Keratinocyte (primary cell): Measurements from ENCODE around the gene CBR3. TPM values are rescaled to one million over a fixed set of nuclear protein-coding genes. Genes with fewer than 3 reads are reported as not detected.

Experiments
- DNase-seq: peaks from one replicate; pipeline ENCODE4 v3.0.0-alpha.2; 2011; ENCODE audit warnings: low read depth, missing footprints, low spot score
- FAIRE-seq: peaks from 2 replicates; lab custom pipeline; 2011; peaks lifted over from hg19 to GRCh38; lab: Jason Lieb, UNC
- H2AFZ ChIP-seq: 2 replicates; pipeline ENCODE4 v1.6.0; 2012; ENCODE audit warnings: low read length, control low read depth, inconsistent platforms; ENCODE audit not compliant: control insufficient read depth
- H3K27ac ChIP-seq: 2 replicates; pipeline ENCODE4 v1.5.1; 2011; ENCODE audit warnings: low read length; ENCODE audit not compliant: control insufficient read depth, insufficient read depth
- H3K27me3 ChIP-seq: 3 replicates; pipeline ENCODE4 v1.6.0; 2011; ENCODE audit warnings: low read length; ENCODE audit not compliant: control insufficient read depth, insufficient read depth; ENCODE audit errors: extremely low read depth
- H3K36me3 ChIP-seq, 2 experiments: 2 replicates in 1 of 2; 3 replicates in 1 of 2; pipeline ENCODE4 v1.5.1; 2011; ENCODE audit warnings: low read length in 2 of 2, mild to moderate bottlenecking in 1 of 2; ENCODE audit not compliant: control insufficient read depth in 2 of 2, insufficient read depth in 2 of 2; ENCODE audit errors: extremely low read depth in 1 of 2
- H3K4me1 ChIP-seq: 3 replicates; pipeline ENCODE4 v1.5.1; 2011; ENCODE audit warnings: low read length; ENCODE audit not compliant: control insufficient read depth, insufficient read depth; ENCODE audit errors: extremely low read depth
- H3K4me2 ChIP-seq: 3 replicates; pipeline ENCODE4 v1.6.0; 2011; ENCODE audit warnings: low read depth, low read length; ENCODE audit not compliant: control insufficient read depth, insufficient read depth; ENCODE audit errors: extremely low read depth
- H3K4me3 ChIP-seq, 3 experiments: fragments of 200-600 bp in 1 of 3; sonication (generic) in 1 of 3; 2 replicates in 2 of 3; 3 replicates in 1 of 3; pipeline ENCODE4 v1.5.1; 2011 to 2016; ENCODE audit warnings: low read length in 3 of 3, mild to moderate bottlenecking in 3 of 3, control low read depth in 2 of 3, inconsistent platforms in 1 of 3, low read depth in 1 of 3, mixed read lengths in 1 of 3, mixed run types in 1 of 3, moderate library complexity in 1 of 3; ENCODE audit not compliant: control insufficient read depth in 2 of 3, insufficient read depth in 2 of 3; ENCODE audit errors: extremely low read depth in 1 of 3
- H3K79me2 ChIP-seq: 2 replicates; pipeline ENCODE4 v1.6.0; 2012; ENCODE audit warnings: low read length; ENCODE audit not compliant: control insufficient read depth, insufficient read depth
- H3K9ac ChIP-seq: 3 replicates; pipeline ENCODE4 v1.6.0; 2011; ENCODE audit warnings: low read length; ENCODE audit not compliant: control insufficient read depth, insufficient read depth; ENCODE audit errors: extremely low read depth
- H3K9me1 ChIP-seq: 3 replicates; pipeline ENCODE4 v1.6.0; 2011; ENCODE audit warnings: low read length; ENCODE audit not compliant: control insufficient read depth, insufficient read depth; ENCODE audit errors: extremely low read depth
- H3K9me3 ChIP-seq: 2 replicates; pipeline ENCODE4 v1.5.1; 2012; ENCODE audit warnings: low read depth, low read length; ENCODE audit not compliant: control insufficient read depth
- H4K20me1 ChIP-seq: 3 replicates; pipeline ENCODE4 v1.6.0; 2011; ENCODE audit warnings: low read length; ENCODE audit not compliant: control insufficient read depth, insufficient read depth; ENCODE audit errors: extremely low read depth
- EZH2 ChIP-seq: IDR thresholded peaks from one replicate; pipeline ENCODE4 v1.6.1; 2012; ENCODE audit warnings: inconsistent platforms, mild to moderate bottlenecking, low read length, moderate library complexity
- dilution Hi-C: fragments of 300-500 bp; cut with MboI; formaldehyde crosslinking; loops from one replicate; pipeline ENCODE4 v1.7.0; 2020; ENCODE audit warnings: low sequenced_read_pairs; ENCODE audit not compliant: extremely low pct_ligation_motif_present
- polyA plus RNA-seq, 5 experiments: library from polyadenylated mRNA; depleted of rRNA in 3 of 5; stranded (reverse) in 3 of 5; stranded (forward) in 1 of 5; unstranded in 1 of 5; fragments of >200 nt; gene quantifications; 1 replicate in 1 of 5; 2 replicates in 3 of 5; 3 replicates in 1 of 5; pipeline versions ENCODE4 v1.2.1 to v1.2.3, GENCODE V29; 2011 to 2012; ENCODE audit warnings: missing spikeins in 2 of 5, low read depth in 1 of 5, low replicate concordance in 1 of 5
- TF ChIP-seq, protein P1 (sequence below), 3 experiments: IDR thresholded peaks in 1 of 3; conservative IDR thresholded peaks in 1 of 3; optimal IDR thresholded peaks in 1 of 3; 2 replicates in 2 of 3; 3 replicates in 1 of 3; pipeline versions ENCODE3 to v1.5.1; 2011; ENCODE audit warnings: low read length in 3 of 3, mild to moderate bottlenecking in 3 of 3, moderate library complexity in 2 of 3, control low read depth in 1 of 3, inconsistent platforms in 1 of 3; ENCODE audit not compliant: insufficient read depth in 2 of 3; ENCODE audit errors: extremely low read depth in 1 of 3

Gene CBR3
- polyA plus RNA-seq, 1 donor (not counting 4 experiments of a cell fraction or from before 2014, with no cell fraction given), result 1.3 TPM

DNA sequence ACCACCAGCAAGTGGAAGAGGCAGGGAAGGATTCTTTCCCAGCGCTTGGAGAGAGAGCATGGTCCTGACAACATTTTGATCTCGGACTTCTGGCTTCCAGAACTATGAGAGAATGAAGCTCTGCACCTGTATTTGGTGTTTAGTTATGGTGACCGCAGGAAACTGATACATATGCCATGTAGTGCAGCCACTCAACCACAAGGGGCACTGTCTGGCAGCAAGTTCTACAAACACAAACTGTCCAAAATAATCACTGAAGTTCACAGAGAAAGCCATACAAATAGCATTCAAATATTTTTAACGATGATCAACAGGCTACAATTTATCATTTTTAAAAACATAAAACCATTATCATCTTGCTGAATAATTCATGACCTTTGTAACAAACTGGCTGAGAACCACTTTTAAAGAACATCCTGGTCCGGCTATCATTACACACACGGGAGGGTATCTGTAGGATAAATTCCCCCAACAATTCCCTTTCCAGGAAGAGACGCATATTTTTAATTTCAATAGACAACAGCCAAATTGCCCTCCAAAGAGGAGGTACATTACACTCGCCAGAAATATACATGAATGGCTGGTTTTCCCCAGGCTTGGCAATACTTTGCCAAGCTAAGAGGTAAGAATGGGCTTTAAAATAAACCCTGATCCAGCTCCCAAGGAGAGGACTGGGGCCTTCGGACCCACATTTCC lies 9.2 kb upstream of the CBR3 start:
- H3K4me2 ChIP-seq, result peak overlapping the region; percentile 7
- H3K36me3 ChIP-seq, result no peaks in the 10 kb centered on the region
- H3K79me2 ChIP-seq, result no peaks in the 10 kb centered on the region
- no peaks in the 10 kb centered on the region for H4K20me1 ChIP-seq
- FAIRE-seq (peak; percentile 83), DNase-seq (no peak)
- H2AFZ ChIP-seq, result no peak overlapping the region
- dilution Hi-C loops, result no loop called here
- no peaks in the 10 kb centered on the region for H3K27me3 ChIP-seq
- no peak overlapping the region for H3K4me3 ChIP-seq
- TF ChIP-seq, protein P1, sequence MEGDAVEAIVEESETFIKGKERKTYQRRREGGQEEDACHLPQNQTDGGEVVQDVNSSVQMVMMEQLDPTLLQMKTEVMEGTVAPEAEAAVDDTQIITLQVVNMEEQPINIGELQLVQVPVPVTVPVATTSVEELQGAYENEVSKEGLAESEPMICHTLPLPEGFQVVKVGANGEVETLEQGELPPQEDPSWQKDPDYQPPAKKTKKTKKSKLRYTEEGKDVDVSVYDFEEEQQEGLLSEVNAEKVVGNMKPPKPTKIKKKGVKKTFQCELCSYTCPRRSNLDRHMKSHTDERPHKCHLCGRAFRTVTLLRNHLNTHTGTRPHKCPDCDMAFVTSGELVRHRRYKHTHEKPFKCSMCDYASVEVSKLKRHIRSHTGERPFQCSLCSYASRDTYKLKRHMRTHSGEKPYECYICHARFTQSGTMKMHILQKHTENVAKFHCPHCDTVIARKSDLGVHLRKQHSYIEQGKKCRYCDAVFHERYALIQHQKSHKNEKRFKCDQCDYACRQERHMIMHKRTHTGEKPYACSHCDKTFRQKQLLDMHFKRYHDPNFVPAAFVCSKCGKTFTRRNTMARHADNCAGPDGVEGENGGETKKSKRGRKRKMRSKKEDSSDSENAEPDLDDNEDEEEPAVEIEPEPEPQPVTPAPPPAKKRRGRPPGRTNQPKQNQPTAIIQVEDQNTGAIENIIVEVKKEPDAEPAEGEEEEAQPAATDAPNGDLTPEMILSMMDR (optimal IDR thresholded peaks at IDR 0.05 in 1 of 3, IDR thresholded peaks at IDR 0.05 in 1 of 3, conservative IDR thresholded peaks at IDR 0.05 in 1 of 3; ENCODE audit: extremely low read depth in 1 of 3, insufficient read depth in 2 of 3, low read length in 3 of 3), result peak; percentile 84 to 88 (median 86)
- TF ChIP-seq EZH2, result no peak
- no peak overlapping the region for H3K9ac ChIP-seq
- peaks cover 12% of the 10 kb centered on the region for H3K4me1 ChIP-seq
- no peaks in the 10 kb centered on the region for H3K9me1 ChIP-seq
- H3K27ac ChIP-seq, result no peak overlapping the region
- H3K9me3 ChIP-seq, result no peaks in the 10 kb centered on the region

DNA sequence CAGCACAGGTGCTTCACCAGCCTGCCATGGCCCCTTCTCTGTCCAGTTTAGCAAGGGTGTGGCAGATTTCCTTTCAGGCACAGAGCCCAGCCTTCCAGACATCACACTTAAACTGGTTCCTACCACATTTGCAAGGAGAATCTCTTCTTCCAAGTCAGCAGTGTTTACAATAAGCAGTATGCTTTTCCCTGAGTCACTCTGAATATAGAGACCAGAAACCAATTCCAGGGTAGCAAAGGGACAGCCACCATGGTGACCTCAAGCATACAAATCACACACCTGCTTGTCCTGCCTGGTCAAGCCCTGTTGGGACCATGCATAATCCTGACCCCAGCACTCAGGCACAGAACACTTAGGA lies 8.7 kb upstream of the CBR3 start:
- H3K79me2 ChIP-seq, result no peaks in the 10 kb centered on the region
- no peak for DNase-seq
- no peaks in the 10 kb centered on the region for H3K36me3 ChIP-seq
- H2AFZ ChIP-seq, result no peak overlapping the region
- peak overlapping the region; percentile 7 for H3K4me2 ChIP-seq
- H3K9me3 ChIP-seq, result no peaks in the 10 kb centered on the region
- FAIRE-seq, result no peak
- no peaks in the 10 kb centered on the region for H3K9me1 ChIP-seq
- H4K20me1 ChIP-seq, result no peaks in the 10 kb centered on the region
- peaks cover 12% of the 10 kb centered on the region for H3K4me1 ChIP-seq
- TF ChIP-seq, protein P1 (optimal IDR thresholded peaks at IDR 0.05 in 1 of 3, IDR thresholded peaks at IDR 0.05 in 1 of 3, conservative IDR thresholded peaks at IDR 0.05 in 1 of 3; ENCODE audit: extremely low read depth in 1 of 3, insufficient read depth in 2 of 3, low read length in 3 of 3), result no peak
- no peak for TF ChIP-seq EZH2
- no peaks in the 10 kb centered on the region for H3K27me3 ChIP-seq
- H3K4me3 ChIP-seq, result no peak overlapping the region
- H3K27ac ChIP-seq, result no peak overlapping the region
- H3K9ac ChIP-seq, result no peak overlapping the region
- dilution Hi-C loops, result no loop called here
